GDM1 (cell line): ENCODE data around the gene CARD9.
"Not testable (repeated sequence)": the region's sequence is repeated elsewhere in the genome, so short reads cannot be mapped to it uniquely, and the experiment has no call there.

Source experiments
- DNase-seq: peaks from one replicate; lab custom pipeline; 2025; lab: John Stamatoyannopoulos, UW

The CARD9 gene

GRCh38 chr9:136363949-136364748 lies 9.3 kb downstream of the CARD9 start:
- no peak for DNase-seq

- peak; percentile 89 for DNase-seq
Measured at GRCh38 chr9:136363106-136363948, 10.1 kb downstream of the CARD9 start, which contains the start of gene DNLZ. Gene DNLZ (minus strand): TSS chr9:136363744. CDS start chr9:136363714, 30 bp downstream.

GRCh38 chr9:136362450-136362784 lies 11.1 kb downstream of the CARD9 start:
- DNase-seq = no peak

- DNase-seq = no peak
Measured at GRCh38 chr9:136361754-136362449, 11.6 kb downstream of the CARD9 start.

- DNase-seq = no peak
Measured at GRCh38 chr9:136361047-136361753, 12.3 kb downstream of the CARD9 start.

- no peak for DNase-seq
Measured at GRCh38 chr9:136359774-136360718, 13.4 kb downstream of the CARD9 start.

GRCh38 chr9:136358888-136359287 lies 14.6 kb downstream of the CARD9 start:
- no peak for DNase-seq

GRCh38 chr9:136358016-136358415 lies 15.5 kb downstream of the CARD9 start:
- DNase-seq = no peak

GRCh38 chr9:136357202-136357725 lies 16.2 kb downstream of the CARD9 start:
- no peak for DNase-seq

- DNase-seq = no peak
Measured at GRCh38 chr9:136355616-136356557, 17.6 kb downstream of the CARD9 start.

- DNase-seq = no peak
Measured at GRCh38 chr9:136354592-136355085, 18.8 kb downstream of the CARD9 start.

- no peak for DNase-seq
Measured at GRCh38 chr9:136353757-136354488, 19.5 kb downstream of the CARD9 start.

- DNase-seq = no peak
Measured at GRCh38 chr9:136353088-136353487, 20.4 kb downstream of the CARD9 start.

- no peak for DNase-seq
Measured at GRCh38 chr9:136352682-136353081, 20.8 kb downstream of the CARD9 start.

GRCh38 chr9:136351868-136352267 lies 21.6 kb downstream of the CARD9 start:
- not testable (repeated sequence) for DNase-seq

- no peak for DNase-seq
Measured at GRCh38 chr9:136351252-136351800, 22.1 kb downstream of the CARD9 start.

- no peak for DNase-seq
Measured at GRCh38 chr9:136349546-136349945, 23.9 kb downstream of the CARD9 start.

- DNase-seq = no peak
Measured at GRCh38 chr9:136348691-136349090, 24.8 kb downstream of the CARD9 start.
